K562 (cell line): Measurements from ENCODE around the gene TSPAN14. TPM values are rescaled to one million over a fixed set of nuclear protein-coding genes. Genes with fewer than 3 reads are reported as not detected.

ENCODE experiments used
- CHD1 ChIP-seq: fragments of 200-600 bp; sonication (generic); IDR thresholded peaks from one replicate; pipeline ENCODE4 v1.6.1; 2012; ENCODE audit warnings: mild to moderate bottlenecking, moderate library complexity, low read length, inconsistent platforms
- DLX4 ChIP-seq: fragments of 250-450 bp; sonication (Bioruptor Pico); IDR thresholded peaks from 2 replicates; pipeline ENCODE4 v1.6.1; 2021; ENCODE audit warnings: mild to moderate bottlenecking
- E2F1 ChIP-seq: sonication (generic); formaldehyde crosslinking; IDR thresholded peaks from 2 replicates; pipeline ENCODE4 v1.8.1; 2023; ENCODE audit warnings: mild to moderate bottlenecking, missing genetic modification reagents, moderate library complexity
- HMG20A ChIP-seq: fragments of 450-650 bp; formaldehyde crosslinking; conservative IDR thresholded peaks from 2 replicates; pipeline ENCODE4 v1.4.0; 2020; ENCODE audit warnings: mild to moderate bottlenecking, mixed read lengths
- MBD1 ChIP-seq: fragments of 250-450 bp; sonication (Bioruptor Pico); IDR thresholded peaks from 2 replicates; pipeline ENCODE4 v1.8.0; 2022; ENCODE audit warnings: inconsistent platforms
- MECOM ChIP-seq: fragments of 250-450 bp; sonication (Bioruptor Pico); IDR thresholded peaks from 2 replicates; pipeline ENCODE4 v1.8.0; 2022; ENCODE audit warnings: inconsistent platforms
- NKRF ChIP-seq: fragments of 450-650 bp; IDR thresholded peaks from 2 replicates; pipeline ENCODE4 v1.6.1; 2016; ENCODE audit warnings: borderline replicate concordance
- NONO ChIP-seq, 2 experiments: fragments of 200-400 bp in 1 of 2; fragments of 450-650 bp in 1 of 2; formaldehyde crosslinking in 1 of 2; IDR thresholded peaks; 2 replicates each; pipeline ENCODE4 v1.6.1; 2017; ENCODE audit warnings: low read depth in 2 of 2, mild to moderate bottlenecking in 2 of 2, moderate library complexity in 2 of 2, low read length in 1 of 2
- NR2F6 ChIP-seq: fragments of 450-650 bp; formaldehyde crosslinking; IDR thresholded peaks from 2 replicates; pipeline ENCODE4 v1.4.0; 2020; ENCODE audit warnings: mild to moderate bottlenecking
- PATZ1 ChIP-seq: fragments of 250-450 bp; sonication (Bioruptor Pico); IDR thresholded peaks from 2 replicates; pipeline ENCODE4 v1.5.0; 2020; ENCODE audit warnings: mild to moderate bottlenecking, borderline replicate concordance
- PHTF2 ChIP-seq: fragments of 250-450 bp; sonication (Bioruptor Pico); IDR thresholded peaks from 2 replicates; pipeline ENCODE4 v1.5.0; 2021; ENCODE audit warnings: mild to moderate bottlenecking
- PYGO2 ChIP-seq: fragments of 450-650 bp; IDR thresholded peaks from 2 replicates; pipeline ENCODE4 v1.6.1; 2016; ENCODE audit warnings: mild to moderate bottlenecking, missing genetic modification characterization, moderate library complexity, missing compliant biosample characterization
- RBBP5 ChIP-seq: fragments of 200-600 bp; sonication (generic); IDR thresholded peaks from 2 replicates; pipeline ENCODE4 v1.6.1; 2012; ENCODE audit warnings: borderline replicate concordance, mild to moderate bottlenecking, low read length, control low read depth, inconsistent platforms; ENCODE audit not compliant: insufficient read depth, poor library complexity, severe bottlenecking
- SAFB ChIP-seq: fragments of 200-400 bp; formaldehyde crosslinking; IDR thresholded peaks from 2 replicates; pipeline ENCODE4 v1.6.1; 2017; ENCODE audit warnings: low read depth, low read length, borderline replicate concordance
- SMAD1 ChIP-seq: fragments of 150-350 bp; IDR thresholded peaks from 2 replicates; pipeline ENCODE4 v1.6.1; 2014; ENCODE audit warnings: low read length, low read depth; ENCODE audit not compliant: partially characterized antibody
- ZNF584 ChIP-seq: fragments of 200-800 bp; sonication (Bioruptor generic); IDR thresholded peaks from 2 replicates; pipeline ENCODE4 v1.6.1; 2016; ENCODE audit warnings: low read depth, mild to moderate bottlenecking, missing genetic modification characterization, missing compliant biosample characterization
- polyA plus RNA-seq, 8 experiments: library from polyadenylated mRNA; depleted of rRNA in 4 of 8; stranded (reverse) in 5 of 8; unstranded in 3 of 8; fragments of >200 nt; fragmentation: Nextera tagmentation in 2 of 8; fragmentation: Illumina TruSeq in 1 of 8; extraction: Ambion mirVana in 2 of 8; extraction: Trizol in 1 of 8; gene quantifications; 2 replicates each; pipeline versions ENCODE4 v1.2.1 to v1.2.3, GENCODE V29; 2011 to 2014; ENCODE audit warnings: inconsistent platforms in 1 of 8, missing spikeins in 1 of 8
- total RNA-seq, 7 experiments: library from RNA; depleted of rRNA in 6 of 7; stranded (reverse); fragments of >200 nt in 6 of 7; fragmentation: Illumina TruSeq in 2 of 7; extraction: Trizol in 2 of 7; gene quantifications; 2 replicates each; pipeline versions ENCODE4 v1.2.1 to v1.2.3, GENCODE V29; 2011 to 2021; ENCODE audit warnings: low replicate concordance in 1 of 7

The TSPAN14 gene
- total and polyA plus RNA-seq, 9 of the 15 experiments (the other 6 are each of a cell fraction or from before 2014, with no cell fraction given) = 5.8 to 92.9 (median 23.3) TPM

DNA sequence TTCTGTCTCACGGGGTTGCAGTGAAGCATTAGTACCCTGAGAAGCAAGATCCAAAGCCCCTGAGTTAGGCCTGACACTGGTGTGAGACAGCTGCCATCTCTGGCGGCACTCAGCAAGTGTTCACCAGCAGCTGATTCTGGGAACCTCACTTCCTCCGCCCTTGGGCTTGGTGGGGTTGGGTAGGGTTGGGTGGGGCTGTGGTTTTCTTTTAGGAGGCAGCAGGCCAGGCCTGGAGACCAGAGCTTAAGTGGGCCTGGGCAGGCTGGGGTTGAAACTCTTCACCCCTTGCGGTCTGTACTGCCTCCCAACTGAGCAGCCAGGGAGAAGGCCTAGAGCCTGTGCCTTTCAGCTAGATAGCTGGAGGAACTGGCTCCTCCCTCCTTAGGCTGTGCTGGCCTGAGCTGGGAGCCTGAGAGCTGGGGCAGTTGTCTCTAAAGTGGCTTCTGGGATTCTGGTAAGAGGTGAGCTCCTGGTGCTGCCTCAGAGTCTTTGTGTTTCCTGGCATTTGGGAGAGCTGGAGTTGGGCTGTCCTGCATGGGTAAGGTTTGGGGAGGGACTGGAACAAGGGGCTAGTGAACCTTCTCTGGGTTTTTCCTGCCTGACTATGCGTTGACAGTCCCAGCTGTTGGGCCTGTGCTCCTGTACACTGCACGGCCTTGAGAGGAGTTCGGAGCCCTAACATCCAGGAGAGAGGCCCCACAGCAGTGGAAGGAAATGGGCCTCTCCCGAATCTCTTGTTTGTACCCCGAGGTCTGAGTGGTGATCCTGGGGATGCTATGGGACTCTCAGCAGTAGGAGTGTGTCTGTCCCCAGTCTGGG is 5.1 kb downstream of the TSPAN14 start (continued):
- TF ChIP-seq SMAD1 (no peak), CHD1 (no peak), MBD1 (CRISPR knock-in tag) (no peak), RBBP5 (peak; percentile 29), E2F1 (0 out of 2 replicates have a peak, but pooled peaks have one; percentile 73), MECOM (CRISPR knock-in tag) (no peak), ZNF584 (CRISPR knock-in tag) (no peak), PHTF2 (no peak), PYGO2 (tag) (no peak), NONO (IDR thresholded peaks at IDR 0.05; ENCODE audit: low read depth in 2 of 2, low read length in 1 of 2) (no peak), DLX4 (CRISPR knock-in tag) (no peak), NR2F6 (CRISPR knock-in tag) (no peak), NKRF (no peak), SAFB (no peak), HMG20A (CRISPR knock-in tag) (no peak), PATZ1 (CRISPR knock-in tag) (no peak)
